ENCODE data around the gene NEU2. TPM values are rescaled to one million over a fixed set of nuclear protein-coding genes. Genes with fewer than 3 reads are reported as not detected.
A peak's percentile ranks its signal among the peaks of the same experiment; 100 is the strongest.

The NEU2 gene
- total RNA-seq, 2 donors from 2014 or later, result not detected

- H3K36me3 Mint-ChIP-seq (ENCODE audit: insufficient read depth in 2 of 2), result no peaks in the 10 kb centered on the region
- H3K27me3 Mint-ChIP-seq (ENCODE audit: low read depth), result no peaks in the 10 kb centered on the region
- ATAC-seq (replicated peaks in 1 of 2), result no peak
- H3K4me1 Mint-ChIP-seq (ENCODE audit: low read depth), result peaks cover 9% of the 10 kb centered on the region
- DNase-seq, result no peak
- H3K27ac Mint-ChIP-seq, result no peak overlapping the region
- no peak overlapping the region for H3K4me3 Mint-ChIP-seq
- H3K9me3 Mint-ChIP-seq, result no peaks in the 10 kb centered on the region
Observed at GRCh38 chr2:233031556-233032500, 644 bp upstream of the NEU2 start.

- peak; percentile 3 to 22 for DNase-seq
- Mint-ChIP-seq H3K36me3 (ENCODE audit: insufficient read depth in 2 of 2) (no peaks in the 10 kb centered on the region), H3K9me3 (no peaks in the 10 kb centered on the region), H3K4me3 (no peak overlapping the region), H3K27ac (no peak overlapping the region), H3K27me3 (ENCODE audit: low read depth) (no peaks in the 10 kb centered on the region), H3K4me1 (ENCODE audit: low read depth) (peaks cover 9% of the 10 kb centered on the region)
- ATAC-seq (replicated peaks in 1 of 2), result peak; percentile 43 to 83
Observed at GRCh38 chr2:233033672-233034071, 1.2 kb downstream of the NEU2 start.

- no peak for ATAC-seq (replicated peaks in 1 of 2)
- H3K27me3 Mint-ChIP-seq (ENCODE audit: low read depth), result no peaks in the 10 kb centered on the region
- no peak overlapping the region for H3K4me3 Mint-ChIP-seq
- H3K36me3 Mint-ChIP-seq (ENCODE audit: insufficient read depth in 2 of 2), result no peaks in the 10 kb centered on the region
- H3K9me3 Mint-ChIP-seq, result no peaks in the 10 kb centered on the region
- H3K4me1 Mint-ChIP-seq (ENCODE audit: low read depth), result peaks cover 9% of the 10 kb centered on the region
- DNase-seq, result no peak
- H3K27ac Mint-ChIP-seq, result no peak overlapping the region
Observed at GRCh38 chr2:233034091-233034882, 1.8 kb downstream of the NEU2 start.

- ATAC-seq (replicated peaks in 1 of 2), result no peak
- H3K4me1 Mint-ChIP-seq (ENCODE audit: low read depth), result peaks cover 9% of the 10 kb centered on the region
- no peaks in the 10 kb centered on the region for H3K27me3 Mint-ChIP-seq (ENCODE audit: low read depth)
- no peak overlapping the region for H3K27ac Mint-ChIP-seq
- H3K36me3 Mint-ChIP-seq (ENCODE audit: insufficient read depth in 2 of 2), result no peaks in the 10 kb centered on the region
- no peak for DNase-seq
- no peaks in the 10 kb centered on the region for H3K9me3 Mint-ChIP-seq
- H3K4me3 Mint-ChIP-seq, result no peak overlapping the region
Observed at GRCh38 chr2:233035426-233036161, 3.1 kb downstream of the NEU2 start.

GRCh38 chr2:233036162-233036838 is 3.8 kb downstream of the NEU2 start:
- Mint-ChIP-seq H3K4me3 (no peak overlapping the region), H3K27me3 (ENCODE audit: low read depth) (no peaks in the 10 kb centered on the region), H3K4me1 (ENCODE audit: low read depth) (peaks cover 9% of the 10 kb centered on the region), H3K36me3 (ENCODE audit: insufficient read depth in 2 of 2) (no peaks in the 10 kb centered on the region), H3K9me3 (no peaks in the 10 kb centered on the region), H3K27ac (no peak overlapping the region)
- ATAC-seq (replicated peaks in 1 of 2), result no peak
- DNase-seq, result no peak

GRCh38 chr2:233037078-233037477 is 4.6 kb downstream of the NEU2 start:
- DNase-seq, result no peak
- no peak overlapping the region for H3K4me3 Mint-ChIP-seq
- no peak overlapping the region for H3K27ac Mint-ChIP-seq
- peaks cover 9% of the 10 kb centered on the region for H3K4me1 Mint-ChIP-seq (ENCODE audit: low read depth)
- no peaks in the 10 kb centered on the region for H3K27me3 Mint-ChIP-seq (ENCODE audit: low read depth)
- no peaks in the 10 kb centered on the region for H3K9me3 Mint-ChIP-seq
- ATAC-seq (replicated peaks in 1 of 2), result no peak
- no peaks in the 10 kb centered on the region for H3K36me3 Mint-ChIP-seq (ENCODE audit: insufficient read depth in 2 of 2)

- no peak overlapping the region for H3K27ac Mint-ChIP-seq
- no peaks in the 10 kb centered on the region for H3K27me3 Mint-ChIP-seq (ENCODE audit: low read depth)
- no peak for ATAC-seq (replicated peaks in 1 of 2)
- H3K4me1 Mint-ChIP-seq (ENCODE audit: low read depth), result peaks cover under 1% of the 10 kb centered on the region
- no peaks in the 10 kb centered on the region for H3K9me3 Mint-ChIP-seq
- H3K36me3 Mint-ChIP-seq (ENCODE audit: insufficient read depth in 2 of 2), result no peaks in the 10 kb centered on the region
- DNase-seq, result no peak
- no peak overlapping the region for H3K4me3 Mint-ChIP-seq
Observed at GRCh38 chr2:233039212-233039845, 6.9 kb downstream of the NEU2 start.

- Mint-ChIP-seq H3K27me3 (ENCODE audit: low read depth) (no peaks in the 10 kb centered on the region), H3K27ac (no peak overlapping the region), H3K4me1 (ENCODE audit: low read depth) (no peaks in the 10 kb centered on the region), H3K9me3 (no peaks in the 10 kb centered on the region), H3K36me3 (ENCODE audit: insufficient read depth in 2 of 2) (no peaks in the 10 kb centered on the region), H3K4me3 (no peak overlapping the region)
- DNase-seq, result no peak
- no peak for ATAC-seq (replicated peaks in 1 of 2)
Observed at GRCh38 chr2:233039846-233040530, 7.5 kb downstream of the NEU2 start.

- Mint-ChIP-seq H3K27ac (no peak overlapping the region), H3K27me3 (ENCODE audit: low read depth) (no peaks in the 10 kb centered on the region), H3K4me1 (ENCODE audit: low read depth) (no peaks in the 10 kb centered on the region), H3K9me3 (no peaks in the 10 kb centered on the region), H3K4me3 (no peak overlapping the region), H3K36me3 (ENCODE audit: insufficient read depth in 2 of 2) (no peaks in the 10 kb centered on the region)
- ATAC-seq (replicated peaks in 1 of 2) (no peak), DNase-seq (no peak)
Observed at GRCh38 chr2:233040571-233040970, 8.1 kb downstream of the NEU2 start.

GRCh38 chr2:233041722-233042323 is 9.4 kb downstream of the NEU2 start:
- H3K4me1 Mint-ChIP-seq (ENCODE audit: low read depth), result no peaks in the 10 kb centered on the region
- H3K9me3 Mint-ChIP-seq, result no peaks in the 10 kb centered on the region
- no peak overlapping the region for H3K27ac Mint-ChIP-seq
- no peaks in the 10 kb centered on the region for H3K27me3 Mint-ChIP-seq (ENCODE audit: low read depth)
- ATAC-seq (replicated peaks in 1 of 2), result no peak
- H3K4me3 Mint-ChIP-seq, result no peak overlapping the region
- no peaks in the 10 kb centered on the region for H3K36me3 Mint-ChIP-seq (ENCODE audit: insufficient read depth in 2 of 2)
- no peak for DNase-seq

- Mint-ChIP-seq H3K4me3 (no peak overlapping the region), H3K36me3 (ENCODE audit: insufficient read depth in 2 of 2) (no peaks in the 10 kb centered on the region), H3K27ac (no peak overlapping the region), H3K9me3 (no peaks in the 10 kb centered on the region), H3K4me1 (ENCODE audit: low read depth) (no peaks in the 10 kb centered on the region), H3K27me3 (ENCODE audit: low read depth) (peaks cover 5% of the 10 kb centered on the region)
- no peak for DNase-seq
- ATAC-seq (replicated peaks in 1 of 2), result no peak
Observed at GRCh38 chr2:233042549-233042948, 10.1 kb downstream of the NEU2 start.
